ENCODE data around the gene SHISA4. TPM values are rescaled to one million over a fixed set of nuclear protein-coding genes. Genes with fewer than 3 reads are reported as not detected.
A peak's percentile ranks its signal among the peaks of the same experiment; 100 is the strongest.

The SHISA4 gene
- total RNA-seq, 1 donor from 2014 or later, result 7.9 TPM

DNA sequence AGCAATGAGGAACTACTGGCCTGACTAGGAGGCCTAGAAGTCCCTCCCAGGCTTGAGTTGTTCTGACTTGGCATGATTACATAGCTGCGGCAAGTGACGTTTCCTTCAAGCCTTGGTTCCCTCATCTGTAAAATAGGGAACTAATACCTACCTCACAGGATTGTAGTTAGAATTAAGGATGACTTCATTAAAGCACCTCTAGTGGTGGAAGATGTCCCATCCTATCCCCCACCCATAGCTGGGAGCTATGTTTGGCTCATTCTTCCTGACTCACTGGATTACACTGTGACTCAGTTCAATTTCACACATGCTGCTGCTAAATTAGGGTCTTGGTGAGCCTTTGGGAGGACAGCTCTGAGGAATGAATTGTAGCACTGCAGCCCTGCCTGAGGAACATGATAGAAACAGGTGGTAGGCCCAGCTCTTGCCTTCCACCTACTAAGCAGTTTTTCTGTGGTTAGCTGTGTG is 6.0 kb upstream of the SHISA4 start:
- DNase-seq, result peak; percentile 15

DNA sequence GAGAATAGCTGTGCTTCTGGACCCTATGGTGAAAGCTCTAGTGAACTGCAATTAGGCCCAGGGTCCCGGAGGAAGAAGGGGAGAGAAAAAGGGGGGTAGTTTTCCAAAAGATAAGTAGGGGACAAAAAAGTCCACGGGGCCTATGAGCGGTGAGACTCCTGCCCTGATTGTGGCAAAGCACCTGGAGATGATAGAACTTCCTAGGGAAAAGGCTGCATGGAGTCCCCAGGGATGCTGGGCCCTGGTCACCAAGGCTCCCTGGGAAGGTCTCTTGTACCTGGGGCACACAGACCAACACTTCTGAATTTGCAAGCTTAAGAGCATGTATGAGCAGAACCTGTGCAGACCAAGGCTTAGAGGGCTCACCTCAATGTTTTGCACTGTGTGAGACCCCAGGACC is 5.4 kb upstream of the SHISA4 start:
- DNase-seq, result no peak

DNA sequence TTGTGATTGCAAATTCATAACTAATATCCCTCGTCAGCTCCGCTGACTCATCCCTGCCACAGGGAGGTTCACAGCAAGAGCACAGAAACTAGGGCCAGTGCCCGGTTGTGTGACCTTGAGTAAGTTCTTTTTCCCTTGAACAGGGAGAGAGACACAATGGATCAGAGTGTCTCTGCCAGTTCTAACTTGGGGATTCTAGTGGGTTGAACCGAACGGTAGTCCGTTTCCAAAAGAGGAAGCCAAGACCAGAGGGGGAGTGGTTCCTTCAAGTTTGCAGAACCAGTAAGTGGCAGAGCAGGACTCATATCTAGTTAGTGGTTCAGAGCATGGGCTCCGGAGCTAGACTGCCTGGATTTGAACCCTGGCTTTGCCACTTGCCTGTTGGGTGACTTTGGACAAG is 4.9 kb upstream of the SHISA4 start:
- DNase-seq, result no peak

DNA sequence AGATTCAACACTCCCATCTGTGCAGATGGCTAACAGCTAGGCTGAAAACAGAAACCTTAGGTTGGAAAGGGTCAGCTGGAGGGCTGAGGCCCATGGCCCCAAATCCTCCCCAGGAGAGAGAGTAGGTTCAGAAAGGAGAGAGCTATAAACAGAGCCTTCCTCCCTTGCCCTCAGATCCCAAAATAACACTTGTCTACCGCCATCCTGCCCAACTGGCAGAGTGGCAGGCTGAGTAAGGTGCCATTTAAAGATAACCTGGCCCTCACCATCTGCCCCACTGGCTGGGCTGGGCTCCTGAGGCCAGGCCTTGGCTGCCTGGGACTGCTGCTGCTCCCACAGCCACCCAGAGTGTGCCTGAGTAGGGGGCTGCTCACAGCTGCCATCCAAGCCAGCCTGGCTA is 4.3 kb upstream of the SHISA4 start:
- no peak for DNase-seq

DNA sequence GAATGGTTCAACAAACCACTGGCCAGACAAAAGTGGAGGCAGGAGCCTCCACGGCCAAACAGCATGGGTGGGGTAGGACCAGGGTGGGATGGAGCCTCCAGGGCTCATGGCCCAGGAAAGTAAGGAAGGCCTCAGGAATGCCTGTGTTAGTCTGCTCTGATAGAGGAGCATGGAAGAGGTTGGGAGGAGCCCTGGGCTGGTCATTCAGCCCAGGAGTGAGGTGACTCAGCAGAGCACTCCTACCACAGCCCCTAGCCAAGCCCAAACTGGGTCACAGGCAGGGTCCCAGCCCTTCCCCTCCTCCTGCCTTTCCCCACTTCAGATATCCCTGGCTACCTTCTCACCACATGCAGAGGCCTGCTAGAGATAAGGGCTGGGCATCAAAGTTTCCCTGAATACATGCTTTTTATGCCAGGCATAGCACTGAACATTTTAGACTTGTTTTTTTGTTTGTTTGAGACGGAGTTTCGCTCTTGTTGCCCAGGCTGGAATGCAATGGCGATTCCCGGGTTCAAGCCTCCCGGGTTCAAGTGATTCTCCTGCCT is 3.1 kb upstream of the SHISA4 start:
- no peak for DNase-seq

DNA sequence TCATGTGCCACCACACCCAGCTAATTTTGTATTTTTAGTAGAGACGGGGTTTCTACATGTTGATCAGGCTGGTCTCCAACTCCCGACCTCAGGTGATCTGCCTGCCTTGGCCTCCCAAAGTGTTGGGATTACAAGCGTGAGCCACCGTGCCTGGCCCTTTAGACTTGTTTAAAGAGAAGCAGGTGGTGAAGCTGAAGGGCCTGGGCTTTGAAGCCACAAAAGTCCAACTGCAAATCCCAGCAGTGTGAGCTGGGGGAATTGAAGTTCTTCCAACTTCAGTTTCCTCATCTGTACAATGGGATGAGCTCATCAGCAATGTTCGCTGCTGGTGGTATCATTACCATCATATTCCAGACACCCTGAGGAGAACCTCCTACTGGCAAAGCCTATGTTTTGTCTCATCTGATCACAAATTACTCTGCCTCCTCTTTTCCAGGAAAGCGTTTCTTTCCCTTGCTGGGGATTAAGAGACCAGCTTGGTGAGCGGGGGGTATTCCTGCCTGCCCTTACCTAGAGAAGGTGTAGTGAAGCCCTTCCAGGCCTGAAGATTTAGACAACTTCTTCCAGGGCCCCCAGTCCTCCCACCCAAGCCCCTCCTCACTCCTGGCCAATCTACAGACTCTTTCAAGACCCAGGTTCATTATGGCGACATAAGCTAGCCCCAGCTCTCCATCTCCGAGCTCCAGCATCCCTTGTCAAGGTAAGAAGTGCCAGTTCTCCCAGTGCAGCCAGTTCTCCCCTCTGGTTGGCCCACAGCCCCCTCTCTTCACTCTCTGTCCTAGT is 2.4 kb upstream of the SHISA4 start:
- DNase-seq, result no peak

DNA sequence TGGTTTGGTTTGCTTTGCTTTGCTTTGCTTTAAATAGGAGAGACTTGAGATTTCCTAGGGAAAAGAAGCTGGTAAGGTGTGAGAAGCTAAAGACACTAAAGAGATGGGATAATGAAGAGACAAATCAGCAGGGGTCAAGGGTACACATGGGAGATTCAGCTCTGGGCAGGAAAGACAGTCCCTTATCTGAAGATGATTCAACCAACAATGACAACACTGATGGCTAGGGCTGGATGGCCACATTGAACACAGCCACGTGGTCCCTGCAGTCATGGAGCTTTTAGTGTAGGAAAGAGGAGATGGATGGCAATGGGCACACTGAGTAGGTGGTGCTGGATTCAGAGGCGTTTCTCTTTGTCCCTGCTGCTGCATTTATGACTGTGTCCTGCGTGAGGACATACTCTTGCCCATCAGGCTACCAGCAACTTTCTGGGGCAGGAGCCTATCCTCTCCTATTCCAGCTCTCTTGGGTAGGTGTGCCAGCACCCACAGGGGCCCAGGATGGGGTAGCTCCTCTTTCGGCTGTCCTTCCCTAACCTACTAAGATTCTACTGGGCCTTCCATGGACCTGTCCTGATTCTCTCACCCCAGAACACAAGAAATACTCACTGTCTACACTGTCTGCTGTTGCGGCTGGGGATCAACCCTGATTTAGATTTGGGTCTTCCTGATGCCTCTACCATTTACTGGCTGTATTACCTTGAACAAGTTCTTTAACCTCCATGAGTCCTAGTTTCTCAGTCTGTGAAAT is 1.4 kb upstream of the SHISA4 start:
- no peak for DNase-seq

DNA sequence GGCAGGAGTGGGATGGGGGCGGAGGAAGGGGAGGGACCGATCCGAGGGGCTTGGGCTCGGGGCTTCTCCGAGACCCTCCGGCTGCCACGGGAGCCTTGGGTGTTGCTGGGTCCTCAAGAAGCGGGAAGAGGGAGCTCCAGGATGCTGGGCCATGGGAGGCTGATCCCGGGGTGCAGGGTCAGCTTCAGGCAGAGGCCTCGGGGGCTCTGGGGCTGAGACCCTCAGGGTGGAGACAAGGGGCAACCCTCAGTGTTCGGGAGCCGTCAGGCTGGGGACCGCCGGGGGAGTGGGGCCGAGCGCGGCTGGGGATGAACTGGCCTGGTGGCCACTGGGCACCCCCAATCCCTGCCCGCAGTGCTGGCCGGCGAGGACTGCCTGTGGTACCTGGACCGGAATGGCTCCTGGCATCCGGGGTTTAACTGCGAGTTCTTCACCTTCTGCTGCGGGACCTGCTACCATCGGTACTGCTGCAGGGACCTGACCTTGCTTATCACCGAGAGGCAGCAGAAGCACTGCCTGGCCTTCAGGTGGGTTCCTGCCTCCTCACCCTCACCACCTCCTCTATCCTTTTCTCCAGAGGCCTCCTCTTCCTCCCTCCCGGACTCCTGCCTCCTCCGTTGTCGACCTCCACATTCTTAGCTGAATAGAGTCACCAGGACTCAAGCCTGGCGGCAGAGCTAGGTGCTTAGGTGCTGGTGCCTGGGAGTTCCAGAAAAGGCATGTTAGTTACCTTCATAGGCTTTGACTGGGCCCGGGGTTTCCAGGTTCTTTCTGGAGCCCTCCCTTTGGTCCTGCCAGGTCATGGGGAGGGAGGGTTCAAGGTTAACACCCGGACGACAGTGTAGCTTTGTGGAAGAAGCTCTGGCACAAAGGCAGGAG is 631 bp downstream of the SHISA4 start:
- DNase-seq, result no peak

DNA sequence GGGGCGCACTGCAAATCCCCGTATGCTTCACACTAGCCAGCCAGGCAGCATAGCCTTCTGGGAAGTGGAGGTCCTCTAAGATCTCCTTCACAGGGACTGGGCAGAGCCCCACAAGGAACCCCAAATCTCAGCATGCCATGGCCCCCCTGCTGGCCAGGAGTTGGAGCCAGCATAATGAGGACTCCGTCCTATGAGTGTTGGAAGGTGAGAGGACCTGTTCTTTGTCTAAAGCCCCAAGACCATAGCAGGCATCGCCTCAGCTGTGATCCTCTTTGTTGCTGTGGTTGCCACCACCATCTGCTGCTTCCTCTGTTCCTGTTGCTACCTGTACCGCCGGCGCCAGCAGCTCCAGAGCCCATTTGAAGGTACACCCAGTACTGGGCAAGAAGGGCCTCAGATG is 1.5 kb downstream of the SHISA4 start:
- DNase-seq, result no peak

DNA sequence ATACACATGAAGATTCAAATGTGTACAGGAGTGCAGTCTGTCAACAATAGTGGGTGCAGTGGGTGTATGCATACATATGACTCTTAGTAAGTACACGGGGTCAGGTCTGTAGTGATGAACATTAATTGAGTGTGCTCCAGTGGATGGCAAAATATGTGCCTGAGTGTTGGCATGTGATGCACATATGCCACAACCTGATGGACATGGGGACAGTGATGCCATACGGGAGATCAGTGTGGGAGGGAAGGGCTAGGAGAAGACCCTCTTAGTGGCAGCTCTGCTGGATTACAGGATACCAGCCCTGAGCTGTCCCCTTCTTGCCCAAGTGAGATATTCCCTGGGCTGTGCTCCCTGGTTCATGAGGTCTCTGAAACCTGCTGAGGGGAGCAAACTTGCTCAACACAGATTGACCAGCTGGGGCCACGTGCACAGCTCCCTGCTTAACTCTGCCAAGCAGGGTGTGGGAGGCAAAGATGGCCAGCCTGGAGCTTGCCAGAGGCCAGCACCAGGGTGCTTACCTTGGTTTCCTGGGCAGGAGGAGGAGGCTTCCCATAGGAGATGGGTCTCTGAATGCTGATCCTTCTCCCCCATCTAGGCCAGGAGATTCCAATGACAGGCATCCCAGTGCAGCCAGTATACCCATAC is 2.2 kb downstream of the SHISA4 start:
- DNase-seq, result no peak

DNA sequence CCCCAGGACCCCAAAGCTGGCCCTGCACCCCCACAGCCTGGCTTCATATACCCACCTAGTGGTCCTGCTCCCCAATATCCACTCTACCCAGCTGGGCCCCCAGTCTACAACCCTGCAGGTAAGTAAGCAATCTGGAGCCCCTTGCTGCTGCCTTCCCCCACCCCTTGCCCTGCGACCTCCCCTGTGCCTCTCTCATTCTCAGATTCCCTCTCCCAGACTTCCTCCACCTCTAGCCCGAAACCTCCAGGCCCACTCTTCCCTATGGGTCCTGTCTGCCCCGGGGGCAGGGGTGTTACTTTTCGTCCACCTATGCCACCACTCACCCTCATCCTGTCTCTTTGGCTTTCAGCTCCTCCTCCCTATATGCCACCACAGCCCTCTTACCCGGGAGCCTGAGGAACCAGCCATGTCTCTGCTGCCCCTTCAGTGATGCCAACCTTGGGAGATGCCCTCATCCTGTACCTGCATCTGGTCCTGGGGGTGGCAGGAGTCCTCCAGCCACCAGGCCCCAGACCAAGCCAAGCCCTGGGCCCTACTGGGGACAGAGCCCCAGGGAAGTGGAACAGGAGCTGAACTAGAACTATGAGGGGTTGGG is 2.9 kb downstream of the SHISA4 start:
- DNase-seq, result no peak

DNA sequence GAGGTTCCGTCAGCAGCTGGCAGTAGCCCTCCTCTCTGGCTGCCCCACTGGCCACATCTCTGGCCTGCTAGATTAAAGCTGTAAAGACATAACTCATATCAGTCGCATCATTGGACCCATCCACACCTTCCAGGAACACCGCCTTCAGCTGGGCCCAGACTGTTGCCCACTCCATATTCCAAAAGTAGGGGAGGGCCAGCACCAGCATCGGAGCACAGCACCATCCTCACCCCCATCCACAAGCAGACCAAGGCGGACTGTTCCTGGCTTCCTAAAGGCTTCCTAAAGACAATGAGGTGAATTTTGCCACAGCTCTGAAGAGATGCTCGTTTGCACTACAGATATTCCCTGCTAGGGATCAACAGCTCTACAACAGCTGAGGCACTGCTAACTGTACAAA is 3.5 kb downstream of the SHISA4 start:
- DNase-seq, result no peak

DNA sequence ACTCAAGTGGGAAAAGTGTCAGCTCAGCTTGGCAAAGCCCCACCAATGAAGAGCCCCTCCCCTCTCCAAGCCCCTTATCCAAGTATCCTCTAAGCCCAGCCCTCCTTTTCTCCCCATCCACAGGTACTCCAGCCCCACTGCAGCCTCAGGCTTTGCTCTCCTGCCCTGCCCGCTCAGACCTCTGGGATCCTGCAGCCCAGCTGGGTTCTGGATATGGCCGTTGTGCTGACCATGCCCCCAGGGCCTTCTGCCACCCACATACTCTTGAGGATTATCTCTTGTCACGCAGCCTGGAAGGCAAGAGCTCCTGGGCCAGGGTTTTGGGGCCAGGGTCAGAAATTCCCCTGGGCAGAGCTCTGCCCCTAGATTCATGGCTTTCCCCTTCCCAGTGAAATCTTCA is 4.7 kb downstream of the SHISA4 start:
- no peak for DNase-seq

DNA sequence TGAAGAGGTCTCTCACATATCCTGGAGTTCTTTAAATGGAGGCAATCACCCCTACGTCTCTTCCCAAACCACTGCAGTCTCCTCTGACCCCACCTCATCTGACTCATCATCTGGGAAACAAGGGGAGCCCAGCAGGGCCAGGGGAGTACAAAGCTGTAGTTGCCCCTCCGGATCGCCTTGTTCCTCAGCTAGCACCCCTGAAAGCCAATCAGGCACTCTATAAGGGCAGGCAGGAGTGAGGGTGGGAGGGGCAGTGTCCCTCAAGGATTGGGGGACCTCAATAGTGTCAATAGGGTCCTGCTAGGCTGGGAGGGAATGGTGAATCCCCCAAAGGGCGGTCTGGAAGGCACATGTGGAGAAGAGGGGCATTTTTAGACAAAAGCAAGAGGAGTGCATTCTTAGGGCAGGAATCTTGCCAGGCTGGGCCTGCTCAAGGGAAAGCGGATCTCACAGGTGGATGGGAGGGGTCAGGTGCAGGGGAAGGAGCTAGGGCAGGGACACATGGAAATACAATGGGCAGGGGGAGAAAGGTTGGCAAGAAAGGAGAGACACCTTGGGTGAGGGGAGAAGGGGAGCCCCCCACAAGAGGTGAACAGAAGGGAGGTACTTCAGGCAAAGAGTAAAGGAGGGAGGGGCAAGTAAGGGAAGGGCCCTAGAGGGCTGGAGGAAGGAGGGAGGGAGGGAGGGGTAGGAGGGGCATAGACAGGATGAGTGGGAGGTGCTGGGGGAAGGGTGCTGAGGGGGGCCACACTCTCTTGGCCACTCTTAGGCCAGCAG is 5.8 kb downstream of the SHISA4 start:
- DNase-seq, result no peak

DNA sequence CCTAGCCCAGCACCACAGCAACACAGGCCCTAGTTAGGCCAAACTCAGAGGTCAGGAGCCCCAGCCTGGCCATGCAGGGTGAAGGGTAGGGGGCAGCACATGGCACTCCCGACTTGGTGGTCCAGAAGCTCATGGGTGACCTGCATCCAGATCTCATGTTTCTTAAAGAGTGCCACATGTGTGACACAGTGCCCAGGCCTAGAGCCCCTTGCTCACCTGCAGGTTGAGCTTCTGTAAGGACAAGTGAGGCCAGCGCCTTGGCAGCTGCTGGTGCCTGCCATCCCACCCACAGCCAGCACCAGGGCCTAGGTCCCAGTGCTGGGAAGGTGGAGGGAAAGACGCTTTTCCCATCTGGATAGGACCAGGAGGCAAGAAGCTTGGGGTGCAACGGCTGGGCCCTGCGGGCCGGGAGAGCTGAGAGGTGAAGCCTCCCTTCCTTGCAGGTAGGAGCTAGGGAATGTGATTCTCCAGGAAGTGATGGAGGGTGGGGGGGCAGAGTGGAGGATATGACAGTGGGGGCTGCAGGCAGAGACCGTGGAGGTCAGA is 6.5 kb downstream of the SHISA4 start:
- no peak for DNase-seq

DNA sequence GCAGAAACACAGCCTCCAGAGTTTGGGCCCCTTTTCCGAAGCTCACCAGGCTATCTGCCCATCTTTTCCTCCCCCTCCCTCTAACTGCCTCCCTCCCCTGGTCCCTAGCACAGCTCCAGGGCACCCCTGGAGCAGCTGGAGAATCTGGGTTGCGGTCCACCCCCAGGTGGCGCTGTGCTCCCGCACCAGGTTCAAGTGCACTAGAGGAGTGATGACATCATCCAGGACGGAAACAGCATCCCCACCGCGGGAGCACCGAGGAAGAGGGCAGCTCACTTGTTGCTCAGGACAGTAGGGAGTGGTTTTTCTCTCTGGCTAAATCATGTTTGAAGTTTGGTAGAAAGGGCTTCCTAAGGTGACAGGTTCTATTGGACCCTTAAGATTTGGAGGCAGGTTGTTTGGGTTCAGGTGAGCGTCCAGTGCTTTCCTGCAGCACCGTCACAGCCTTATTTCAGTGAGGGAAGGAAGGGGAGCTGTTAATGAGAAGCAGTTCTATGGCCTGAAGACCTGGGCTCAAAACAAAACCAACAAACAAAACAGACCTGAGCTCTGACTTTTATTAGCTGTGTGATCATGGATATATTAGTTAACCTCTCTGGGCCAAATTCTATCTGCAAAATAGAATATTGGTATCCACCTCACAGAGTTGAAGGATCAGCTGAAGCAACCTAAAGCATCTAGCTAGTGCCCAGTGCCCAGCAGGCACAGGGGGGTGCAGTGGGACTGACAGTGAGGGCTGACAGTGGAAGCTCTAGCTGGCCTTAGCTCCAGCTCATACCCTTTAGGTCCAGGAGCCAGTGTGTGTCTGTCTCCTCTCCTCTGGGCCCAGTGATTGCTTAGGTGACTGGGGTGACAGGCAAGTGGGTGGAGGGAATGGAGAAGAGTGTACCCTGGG is 7.5 kb downstream of the SHISA4 start:
- DNase-seq, result peak; percentile 74

DNA sequence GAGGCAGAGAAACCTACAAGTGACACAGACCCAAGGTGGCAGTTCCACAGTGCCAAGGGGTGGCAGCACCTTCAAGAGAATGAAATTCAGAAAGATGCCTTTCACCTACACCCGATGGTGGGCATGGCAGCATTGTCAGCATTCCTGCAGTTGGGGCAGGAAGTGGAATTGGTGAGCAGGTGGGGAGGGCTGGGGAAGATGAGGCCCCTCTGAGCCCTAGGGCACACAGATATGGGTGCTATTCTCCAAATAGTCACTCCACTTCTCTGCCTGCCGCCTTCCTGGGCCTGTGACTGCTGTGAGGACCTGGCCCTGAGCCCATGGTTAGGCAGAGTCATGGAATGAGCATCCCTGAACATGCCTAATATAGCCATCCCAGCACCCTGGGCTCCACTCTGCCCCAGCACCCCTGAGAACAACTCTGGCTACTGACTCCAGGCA is 8.3 kb downstream of the SHISA4 start:
- no peak for DNase-seq

DNA sequence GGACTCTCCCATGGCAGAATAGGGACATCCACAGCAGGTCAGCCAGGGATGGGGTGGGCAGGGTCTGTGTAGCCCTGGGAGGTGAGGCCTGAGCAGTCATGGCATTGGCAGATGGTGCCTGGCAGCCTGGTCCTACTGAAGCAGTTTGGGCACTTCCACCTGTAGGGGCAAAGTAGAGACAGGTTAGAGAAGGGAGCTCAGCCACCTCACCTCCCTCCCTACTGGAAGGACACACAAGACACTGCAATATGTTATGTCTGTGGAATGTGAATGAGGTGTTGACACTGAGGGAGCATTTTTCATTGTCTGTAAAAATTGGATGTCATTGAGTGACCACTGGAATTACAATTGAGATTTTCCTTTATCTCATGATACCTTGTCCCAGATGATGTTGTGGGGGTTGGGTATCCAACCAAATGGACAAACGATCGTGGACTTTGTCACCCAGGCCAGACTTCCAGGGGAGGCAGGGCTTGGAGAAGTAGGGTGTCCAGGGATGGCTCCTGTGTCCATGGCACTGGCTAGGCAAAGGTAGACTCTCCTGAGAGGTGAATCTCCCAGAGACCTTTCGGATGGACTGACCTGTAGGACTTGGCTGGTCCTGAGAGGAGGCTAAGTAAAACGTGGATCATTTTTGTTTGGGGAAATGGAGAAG is 9.7 kb downstream of the SHISA4 start:
- DNase-seq, result no peak

DNA sequence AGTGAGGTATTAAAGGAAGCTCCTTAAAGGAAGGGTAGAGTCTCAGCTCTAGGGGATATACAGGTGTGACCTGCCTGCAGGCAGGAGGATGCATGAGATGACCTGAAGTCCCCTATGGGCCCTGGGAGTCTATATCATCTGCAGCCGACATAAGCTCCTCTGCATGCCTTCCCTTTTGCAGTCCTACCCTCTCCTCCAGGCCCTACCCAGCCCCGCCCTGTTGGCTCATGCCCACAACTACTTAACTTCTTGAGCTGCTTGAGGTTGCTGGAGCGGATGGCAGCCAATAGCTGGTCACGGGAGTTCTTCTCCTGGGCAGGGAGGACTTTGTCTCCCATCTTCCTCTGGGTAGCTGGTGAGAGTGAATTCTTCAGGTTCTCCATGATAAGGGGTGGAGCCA is 10.3 kb downstream of the SHISA4 start:
- no peak for DNase-seq

Measured in skin of body (tissue), 2 donors.